CD8-positive, alpha-beta memory T cell (primary cell): ENCODE data around the gene CASZ1. TPM values are rescaled to one million over a fixed set of nuclear protein-coding genes. Genes with fewer than 3 reads are reported as not detected.

Experiments
- CTCF ChIA-PET: fragments of 350-600 bp; sonication (Branson Sonifier 250); formaldehyde crosslinking; loops from one replicate; lab custom pipeline; 2021; ENCODE audit warnings: antibody characterized with exemption; lab: Charles Lee
- POLR2A ChIA-PET: fragments of 350-600 bp; sonication (Branson Sonifier 250); formaldehyde crosslinking; loops from one replicate; lab custom pipeline; 2021; ENCODE audit warnings: antibody characterized with exemption; lab: Charles Lee
- DNase-seq, 5 donors: peaks; one replicate each; pipeline versions ENCODE4 v3.0.0 to v3.0.0-alpha.2; 2020 to 2022; ENCODE audit warnings: mixed read lengths in 1 of 5
- H3K27ac ChIP-seq: one replicate; pipeline ENCODE4 v1.7.0; 2013; ENCODE audit warnings: low read depth, mild to moderate bottlenecking, low read length, moderate library complexity
- H3K27me3 ChIP-seq: 2 replicates; pipeline ENCODE4 v1.7.0; 2013; ENCODE audit warnings: low read length, mild to moderate bottlenecking; ENCODE audit not compliant: insufficient read depth, poor library complexity, severe bottlenecking
- H3K36me3 ChIP-seq: 2 replicates; pipeline ENCODE4 v1.7.0; 2013; ENCODE audit warnings: mild to moderate bottlenecking, low read length, moderate library complexity; ENCODE audit not compliant: insufficient read depth
- H3K4me1 ChIP-seq: 2 replicates; pipeline ENCODE4 v1.7.0; 2013; ENCODE audit warnings: mild to moderate bottlenecking, low read length, moderate library complexity; ENCODE audit not compliant: insufficient read depth
- H3K4me3 ChIP-seq: 2 replicates; pipeline ENCODE4 v1.7.0; 2013; ENCODE audit warnings: mild to moderate bottlenecking, low read length
- H3K9me3 ChIP-seq: 2 replicates; pipeline ENCODE4 v1.7.0; 2013; ENCODE audit warnings: mild to moderate bottlenecking, low read length
- H3K27ac Mint-ChIP-seq, 8 donors: one replicate each; pipeline ENCODE4 v1.8.0; 2020 to 2021; ENCODE audit warnings: mixed read lengths in 8 of 8, mild to moderate bottlenecking in 6 of 8, inconsistent platforms in 3 of 8, moderate library complexity in 3 of 8
- H3K27me3 Mint-ChIP-seq, 2 donors: one replicate each; pipeline ENCODE4 v1.8.0; 2020 to 2021; ENCODE audit warnings: mixed read lengths in 2 of 2, mild to moderate bottlenecking in 1 of 2, moderate library complexity in 1 of 2
- H3K36me3 Mint-ChIP-seq, 3 donors: one replicate each; pipeline ENCODE4 v1.8.0; 2020 to 2021; ENCODE audit warnings: mixed read lengths in 3 of 3, inconsistent platforms in 1 of 3, mild to moderate bottlenecking in 1 of 3
- H3K4me1 Mint-ChIP-seq, 3 donors: one replicate each; pipeline ENCODE4 v1.8.0; 2020 to 2021; ENCODE audit warnings: mixed read lengths in 3 of 3, inconsistent platforms in 1 of 3, mild to moderate bottlenecking in 1 of 3
- H3K4me3 Mint-ChIP-seq, 7 donors: one replicate each; pipeline ENCODE4 v1.8.0; 2020 to 2021; ENCODE audit warnings: mixed read lengths in 7 of 7, mild to moderate bottlenecking in 6 of 7, moderate library complexity in 4 of 7, inconsistent platforms in 2 of 7
- H3K9me3 Mint-ChIP-seq, 5 donors: one replicate each; pipeline ENCODE4 v1.8.0; 2020 to 2022; ENCODE audit warnings: mixed read lengths in 5 of 5, mild to moderate bottlenecking in 3 of 5, moderate library complexity in 2 of 5, inconsistent platforms in 1 of 5
- polyA plus RNA-seq: library from polyadenylated mRNA; unstranded; fragments of 300-500 nt; fragmentation: Illumina TruSeq; gene quantifications from one replicate; pipeline ENCODE4 v1.2.3, GENCODE V29; 2021
- total RNA-seq, 2 experiments: library from RNA; stranded (reverse); gene quantifications; one replicate each; pipeline ENCODE4 v1.2.3, GENCODE V29; 2021

Gene CASZ1
- total and polyA plus RNA-seq, 3 experiments from 2014 or later = 2.2 to 10.5 (median 9.9) TPM

GRCh38 chr1:10733474-10734366 is 62.7 kb downstream of the CASZ1 start:
- Histone ChIP-seq H3K4me3 (no peak overlapping the region), H3K9me3 (no peaks in the 10 kb centered on the region), H3K27me3 (no peaks in the 10 kb centered on the region), H3K27ac (no peak overlapping the region), H3K4me1 (no peaks in the 10 kb centered on the region), H3K36me3 (no peaks in the 10 kb centered on the region)
- DNase-seq = no peak
- ChIA-PET CTCF (interaction anchor here (1.1 kb wide), 1 partner anchor 226 kb away, joined by 3 read pairs; no protein-coding TSS in a partner anchor), POLR2A (no interaction called here)
- no peaks in the 10 kb centered on the region for H3K4me1 Mint-ChIP-seq
- H3K27me3 Mint-ChIP-seq = peaks cover 0 to 3% of the 10 kb centered on the region in 2 donors
- no peaks in the 10 kb centered on the region for H3K9me3 Mint-ChIP-seq
- no peak overlapping the region for H3K27ac Mint-ChIP-seq
- no peaks in the 10 kb centered on the region for H3K36me3 Mint-ChIP-seq
- H3K4me3 Mint-ChIP-seq = no peak overlapping the region

GRCh38 chr1:10730985-10731384 is 65.5 kb downstream of the CASZ1 start:
- Mint-ChIP-seq H3K9me3 (no peaks in the 10 kb centered on the region), H3K27ac (no peak overlapping the region), H3K36me3 (no peaks in the 10 kb centered on the region), H3K4me1 (no peaks in the 10 kb centered on the region), H3K27me3 (peaks cover 0 to 1% of the 10 kb centered on the region in 2 donors), H3K4me3 (no peak overlapping the region)
- Histone ChIP-seq H3K9me3 (no peaks in the 10 kb centered on the region), H3K27ac (no peak overlapping the region), H3K4me1 (no peaks in the 10 kb centered on the region), H3K36me3 (no peaks in the 10 kb centered on the region), H3K4me3 (no peak overlapping the region), H3K27me3 (no peaks in the 10 kb centered on the region)
- DNase-seq = no peak
- POLR2A ChIA-PET = no interaction called here
- CTCF ChIA-PET = no interaction called here

GRCh38 chr1:10728595-10729410 is 67.6 kb downstream of the CASZ1 start:
- no peak overlapping the region for H3K27ac ChIP-seq
- no peak for DNase-seq
- POLR2A ChIA-PET = no interaction called here
- H3K9me3 Mint-ChIP-seq = no peaks in the 10 kb centered on the region
- no peaks in the 10 kb centered on the region for H3K9me3 ChIP-seq
- H3K36me3 ChIP-seq = no peaks in the 10 kb centered on the region
- no peaks in the 10 kb centered on the region for H3K4me1 ChIP-seq
- H3K36me3 Mint-ChIP-seq = no peaks in the 10 kb centered on the region
- no peak overlapping the region for H3K4me3 ChIP-seq
- no peak overlapping the region for H3K27ac Mint-ChIP-seq
- no peaks in the 10 kb centered on the region for H3K27me3 ChIP-seq
- peaks cover 1 to 2% of the 10 kb centered on the region in 2 donors for H3K27me3 Mint-ChIP-seq
- CTCF ChIA-PET = no interaction called here
- H3K4me3 Mint-ChIP-seq = no peak overlapping the region
- H3K4me1 Mint-ChIP-seq = no peaks in the 10 kb centered on the region

GRCh38 chr1:10727751-10728232 is 68.7 kb downstream of the CASZ1 start:
- Mint-ChIP-seq H3K36me3 (no peaks in the 10 kb centered on the region), H3K9me3 (no peaks in the 10 kb centered on the region), H3K4me1 (no peaks in the 10 kb centered on the region), H3K27me3 (peaks cover 0 to 4% of the 10 kb centered on the region in 2 donors), H3K4me3 (no peak overlapping the region), H3K27ac (no peak overlapping the region)
- POLR2A ChIA-PET = no interaction called here
- CTCF ChIA-PET = no interaction called here
- no peak overlapping the region for H3K4me3 ChIP-seq
- no peak overlapping the region for H3K27ac ChIP-seq
- H3K36me3 ChIP-seq = no peaks in the 10 kb centered on the region
- H3K27me3 ChIP-seq = no peaks in the 10 kb centered on the region
- no peaks in the 10 kb centered on the region for H3K9me3 ChIP-seq
- H3K4me1 ChIP-seq = no peaks in the 10 kb centered on the region
- DNase-seq = no peak

- no peak overlapping the region for H3K27ac ChIP-seq
- no peaks in the 10 kb centered on the region for H3K4me1 Mint-ChIP-seq
- H3K9me3 ChIP-seq = no peaks in the 10 kb centered on the region
- ChIA-PET POLR2A (no interaction called here), CTCF (no interaction called here)
- peaks cover 0 to 4% of the 10 kb centered on the region in 2 donors for H3K27me3 Mint-ChIP-seq
- no peaks in the 10 kb centered on the region for H3K36me3 Mint-ChIP-seq
- H3K4me3 ChIP-seq = no peak overlapping the region
- no peaks in the 10 kb centered on the region for H3K36me3 ChIP-seq
- no peak overlapping the region for H3K27ac Mint-ChIP-seq
- no peaks in the 10 kb centered on the region for H3K9me3 Mint-ChIP-seq
- DNase-seq = no peak
- H3K4me1 ChIP-seq = no peaks in the 10 kb centered on the region
- H3K27me3 ChIP-seq = no peaks in the 10 kb centered on the region
- H3K4me3 Mint-ChIP-seq = no peak overlapping the region
Observed at GRCh38 chr1:10726355-10726754, 70.1 kb downstream of the CASZ1 start.

GRCh38 chr1:10724948-10725847 is 71.2 kb downstream of the CASZ1 start:
- DNase-seq = no peak
- no peaks in the 10 kb centered on the region for H3K9me3 ChIP-seq
- H3K27ac Mint-ChIP-seq = peak overlapping the region in 2 of 8 donors; percentile 17 to 73
- no peaks in the 10 kb centered on the region for H3K36me3 ChIP-seq
- ChIA-PET CTCF (no interaction called here), POLR2A (no interaction called here)
- no peaks in the 10 kb centered on the region for H3K4me1 Mint-ChIP-seq
- H3K27me3 ChIP-seq = no peaks in the 10 kb centered on the region
- no peak overlapping the region for H3K4me3 Mint-ChIP-seq
- no peak overlapping the region for H3K27ac ChIP-seq
- no peaks in the 10 kb centered on the region for H3K4me1 ChIP-seq
- no peaks in the 10 kb centered on the region for H3K36me3 Mint-ChIP-seq
- H3K27me3 Mint-ChIP-seq = peaks cover 2 to 4% of the 10 kb centered on the region in 2 donors
- no peak overlapping the region for H3K4me3 ChIP-seq
- H3K9me3 Mint-ChIP-seq = no peaks in the 10 kb centered on the region

- Histone ChIP-seq H3K27me3 (no peaks in the 10 kb centered on the region), H3K27ac (no peak overlapping the region), H3K4me1 (no peaks in the 10 kb centered on the region), H3K9me3 (no peaks in the 10 kb centered on the region), H3K36me3 (no peaks in the 10 kb centered on the region), H3K4me3 (no peak overlapping the region)
- ChIA-PET CTCF (no interaction called here), POLR2A (no interaction called here)
- H3K27me3 Mint-ChIP-seq = peaks cover 2 to 4% of the 10 kb centered on the region in 2 donors
- no peaks in the 10 kb centered on the region for H3K36me3 Mint-ChIP-seq
- no peak for DNase-seq
- H3K27ac Mint-ChIP-seq = peak overlapping the region in 1 of 8 donors; percentile 17
- no peak overlapping the region for H3K4me3 Mint-ChIP-seq
- no peaks in the 10 kb centered on the region for H3K4me1 Mint-ChIP-seq
- H3K9me3 Mint-ChIP-seq = no peaks in the 10 kb centered on the region
Observed at GRCh38 chr1:10724511-10724910, 71.9 kb downstream of the CASZ1 start.
